Colonic mucosa (tissue), 4 donors: Measurements from ENCODE around the gene MKKS. TPM values are rescaled to one million over a fixed set of nuclear protein-coding genes. Genes with fewer than 3 reads are reported as not detected.

Source experiments
- DNase-seq: peaks from one replicate; pipeline ENCODE4 v3.0.0-alpha.2; 2020
- H3K27ac ChIP-seq: fragments of 200-600 bp; one replicate; pipeline ENCODE4 v1.8.0; 2021
- H3K27me3 ChIP-seq: fragments of 200-600 bp; one replicate; pipeline ENCODE4 v1.8.0; 2021
- H3K36me3 ChIP-seq: fragments of 200-600 bp; one replicate; pipeline ENCODE4 v1.8.0; 2021
- H3K4me1 ChIP-seq: fragments of 200-600 bp; one replicate; pipeline ENCODE4 v1.8.0; 2021; ENCODE audit warnings: mild to moderate bottlenecking
- H3K4me3 ChIP-seq: fragments of 200-600 bp; one replicate; pipeline ENCODE4 v1.8.0; 2021
- H3K9ac ChIP-seq, 2 donors: one replicate each; pipeline ENCODE4 v1.7.0; 2013; ENCODE audit warnings: control low read depth in 2 of 2, low read depth in 2 of 2, low read length in 2 of 2
- H3K9me3 ChIP-seq: fragments of 200-600 bp; one replicate; pipeline ENCODE4 v1.8.0; 2021
- intact Hi-C: fragments of 100-400 bp; cut with DNase I; formaldehyde crosslinking; loops from one replicate; pipeline ENCODE4 v1.14.1; 2022
- total RNA-seq, 2 donors: library from RNA; stranded (reverse); fragmentation: NEBNext Ultra II Directional in 1 of 2; extraction: Animal tissue kit (Norgen Biotek cat#: 25700) in 1 of 2; gene quantifications; one replicate each; pipeline ENCODE4 v1.2.1, GENCODE V29; 2021
- TF ChIP-seq, protein P1 (sequence below): fragments of 200-600 bp; IDR thresholded peaks from one replicate; pipeline ENCODE4 v1.8.0; 2022; ENCODE audit warnings: antibody characterized with exemption, mild to moderate bottlenecking
- donor health status: healthy.
- donor health status: DM: no; HTN: no; CAD: no.
- donor health status: DM: no; HTN: no; CAD: no.

Gene MKKS
- total RNA-seq, 2 donors from 2014 or later = 22.6 to 24.9 TPM

DNA sequence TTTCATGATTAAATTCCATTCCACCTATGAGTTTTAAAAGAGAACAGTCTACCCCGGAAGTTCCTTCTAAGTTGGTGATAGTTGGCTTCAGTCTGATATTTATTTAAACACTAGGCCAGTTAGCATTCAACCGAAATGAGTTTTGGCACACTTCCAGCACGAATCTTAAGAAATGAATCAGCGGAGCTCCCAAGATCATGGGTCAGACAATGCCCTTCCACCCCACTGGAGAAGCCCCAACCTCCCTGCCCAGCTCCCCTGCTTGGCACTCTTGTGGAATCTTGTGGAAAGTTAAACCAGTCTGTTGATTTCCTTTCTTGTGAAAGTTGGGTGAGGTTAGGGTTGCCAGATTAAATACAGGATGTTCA lies 64.3 kb downstream of the MKKS start:
- H3K27me3 ChIP-seq = no peaks in the 10 kb centered on the region
- peak; percentile 24 for DNase-seq
- no peaks in the 10 kb centered on the region for H3K36me3 ChIP-seq
- intact Hi-C loops = no loop called here
- no peak overlapping the region for H3K4me3 ChIP-seq
- H3K4me1 ChIP-seq = no peaks in the 10 kb centered on the region
- no peak overlapping the region for H3K9ac ChIP-seq
- TF ChIP-seq, protein P1, sequence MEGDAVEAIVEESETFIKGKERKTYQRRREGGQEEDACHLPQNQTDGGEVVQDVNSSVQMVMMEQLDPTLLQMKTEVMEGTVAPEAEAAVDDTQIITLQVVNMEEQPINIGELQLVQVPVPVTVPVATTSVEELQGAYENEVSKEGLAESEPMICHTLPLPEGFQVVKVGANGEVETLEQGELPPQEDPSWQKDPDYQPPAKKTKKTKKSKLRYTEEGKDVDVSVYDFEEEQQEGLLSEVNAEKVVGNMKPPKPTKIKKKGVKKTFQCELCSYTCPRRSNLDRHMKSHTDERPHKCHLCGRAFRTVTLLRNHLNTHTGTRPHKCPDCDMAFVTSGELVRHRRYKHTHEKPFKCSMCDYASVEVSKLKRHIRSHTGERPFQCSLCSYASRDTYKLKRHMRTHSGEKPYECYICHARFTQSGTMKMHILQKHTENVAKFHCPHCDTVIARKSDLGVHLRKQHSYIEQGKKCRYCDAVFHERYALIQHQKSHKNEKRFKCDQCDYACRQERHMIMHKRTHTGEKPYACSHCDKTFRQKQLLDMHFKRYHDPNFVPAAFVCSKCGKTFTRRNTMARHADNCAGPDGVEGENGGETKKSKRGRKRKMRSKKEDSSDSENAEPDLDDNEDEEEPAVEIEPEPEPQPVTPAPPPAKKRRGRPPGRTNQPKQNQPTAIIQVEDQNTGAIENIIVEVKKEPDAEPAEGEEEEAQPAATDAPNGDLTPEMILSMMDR = no peak
- H3K9me3 ChIP-seq = no peaks in the 10 kb centered on the region
- H3K27ac ChIP-seq = no peak overlapping the region

DNA sequence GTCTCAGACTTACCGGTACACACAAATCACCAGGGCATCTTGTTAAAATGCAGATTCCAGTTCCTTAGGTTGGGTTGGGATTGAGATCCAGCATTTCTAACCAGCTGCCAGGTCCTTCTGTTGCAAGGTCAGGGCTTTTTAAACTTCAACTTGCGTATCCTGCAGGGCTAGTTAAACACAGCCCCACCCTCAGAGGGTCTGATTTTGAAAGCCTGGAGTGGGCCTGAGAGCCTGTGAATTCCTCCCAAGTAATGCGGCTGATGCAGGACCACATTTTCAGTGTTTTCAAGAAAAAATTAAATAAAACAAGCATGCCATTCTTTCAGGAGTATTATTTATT lies 65.3 kb downstream of the MKKS start:
- intact Hi-C loops = no loop called here
- TF ChIP-seq, protein P1 = no peak
- Histone ChIP-seq H3K36me3 (no peaks in the 10 kb centered on the region), H3K9me3 (no peaks in the 10 kb centered on the region), H3K4me1 (no peaks in the 10 kb centered on the region), H3K27me3 (no peaks in the 10 kb centered on the region), H3K9ac (no peak overlapping the region), H3K27ac (no peak overlapping the region), H3K4me3 (no peak overlapping the region)
- DNase-seq = no peak

DNA sequence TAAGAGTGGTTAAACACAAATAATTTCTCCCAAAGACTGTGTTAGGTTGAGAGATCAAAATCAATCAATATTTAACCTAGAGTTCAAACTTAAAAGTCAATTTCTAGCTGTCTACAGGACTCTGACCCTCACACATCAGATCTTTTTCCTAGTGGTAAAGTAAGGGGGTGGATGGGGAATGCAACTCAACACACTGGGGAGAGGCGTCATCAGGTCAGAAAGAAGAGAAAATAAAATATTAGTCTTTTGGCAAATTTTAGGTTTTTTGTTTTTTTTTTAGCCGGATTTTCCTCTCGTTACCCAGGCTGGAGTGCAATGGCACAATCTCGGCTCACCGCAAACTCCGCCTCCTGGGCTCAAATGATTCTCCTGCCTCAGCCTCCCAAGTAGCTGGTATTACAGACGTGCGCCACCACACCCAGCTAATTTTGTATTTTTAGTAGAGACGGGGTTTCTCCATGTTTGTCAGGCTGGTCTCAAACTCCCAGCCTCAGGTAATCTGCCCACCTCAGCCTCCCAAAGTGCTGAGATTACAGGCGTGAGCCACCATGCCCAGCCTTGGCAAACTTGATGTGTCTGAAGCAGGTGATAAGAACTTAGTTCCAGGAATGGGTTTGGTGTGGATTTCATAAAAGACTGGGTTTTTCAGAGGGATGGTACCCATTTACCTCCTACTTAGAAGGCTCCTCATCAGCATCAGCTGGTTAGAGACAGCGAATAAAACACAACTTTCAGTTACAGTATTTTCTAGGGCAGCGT lies 65.9 kb downstream of the MKKS start:
- Histone ChIP-seq H3K27ac (no peak overlapping the region), H3K4me1 (no peaks in the 10 kb centered on the region), H3K9me3 (no peaks in the 10 kb centered on the region), H3K9ac (no peak overlapping the region), H3K4me3 (no peak overlapping the region), H3K36me3 (no peaks in the 10 kb centered on the region), H3K27me3 (no peaks in the 10 kb centered on the region)
- TF ChIP-seq, protein P1 = no peak
- intact Hi-C loops = no loop called here
- DNase-seq = no peak

DNA sequence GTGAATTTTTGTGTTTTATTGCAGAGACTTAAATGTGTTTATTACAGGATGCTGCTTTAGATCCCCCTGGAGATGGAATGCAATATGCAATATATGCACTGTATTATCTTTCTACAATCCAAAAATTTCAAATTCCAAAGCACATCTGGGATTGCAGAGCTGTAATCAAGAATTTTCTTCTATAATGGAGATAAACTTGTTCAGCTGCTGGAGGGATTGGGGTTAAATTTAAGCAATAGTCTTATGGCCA lies 66.4 kb downstream of the MKKS start:
- intact Hi-C loops = no loop called here
- DNase-seq = no peak

DNA sequence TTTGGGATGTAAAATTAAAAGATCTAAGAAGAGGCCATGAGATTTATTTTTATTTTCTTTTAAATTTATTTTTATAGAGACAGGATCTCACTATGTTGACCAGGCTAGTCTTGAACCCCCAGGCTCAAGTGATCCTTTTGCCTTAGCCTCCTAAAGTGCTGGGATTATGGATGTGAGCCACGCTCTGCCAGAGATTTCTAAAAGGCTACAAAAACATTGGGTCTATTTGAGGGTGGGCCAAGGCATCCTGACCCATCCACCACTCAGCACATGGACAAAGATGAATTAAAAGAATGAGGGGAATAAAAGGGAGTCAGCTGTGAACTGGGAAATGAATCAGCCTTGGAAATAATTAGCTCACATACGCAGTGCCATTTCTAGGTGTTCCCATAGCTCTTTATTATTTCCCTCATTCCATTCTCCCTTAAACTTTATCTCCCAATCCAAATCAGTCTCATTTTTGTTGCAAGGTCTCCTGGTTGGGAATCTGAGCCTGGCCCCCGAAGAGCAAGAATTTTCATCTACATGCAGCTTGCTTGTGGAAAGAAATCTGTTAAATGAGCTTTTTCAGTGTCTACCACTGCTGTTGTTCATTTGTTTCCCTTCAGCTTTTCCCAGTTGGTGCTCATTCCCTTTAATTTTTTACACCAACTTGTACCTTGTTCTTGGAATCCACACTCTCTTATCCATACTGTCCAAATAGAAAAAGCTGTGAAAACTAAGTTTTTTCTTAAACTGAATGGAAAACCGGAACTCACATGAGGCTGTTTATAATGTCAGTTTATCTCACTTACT lies 66.9 kb downstream of the MKKS start:
- Histone ChIP-seq H3K9me3 (no peaks in the 10 kb centered on the region), H3K4me3 (no peak overlapping the region), H3K27me3 (no peaks in the 10 kb centered on the region), H3K4me1 (no peaks in the 10 kb centered on the region), H3K36me3 (no peaks in the 10 kb centered on the region), H3K27ac (no peak overlapping the region), H3K9ac (no peak overlapping the region)
- TF ChIP-seq, protein P1 = no peak
- intact Hi-C loops = no loop called here
- no peak for DNase-seq

More for the DNA sequence above, 66.4 kb downstream of the MKKS start:
- H3K9me3 ChIP-seq = no peaks in the 10 kb centered on the region
- no peaks in the 10 kb centered on the region for H3K27me3 ChIP-seq
- H3K4me3 ChIP-seq = no peak overlapping the region
- H3K4me1 ChIP-seq = no peaks in the 10 kb centered on the region
- TF ChIP-seq, protein P1 = no peak
- no peaks in the 10 kb centered on the region for H3K36me3 ChIP-seq
- no peak overlapping the region for H3K27ac ChIP-seq
- H3K9ac ChIP-seq = no peak overlapping the region
